ENCODE measurements around the gene NOSTRIN.
"Not testable (repeated sequence)": the region's sequence is repeated elsewhere in the genome, so short reads cannot be mapped to it uniquely, and the experiment has no call there.

- not testable (repeated sequence) for TF ChIP-seq CTCF (conservative IDR thresholded peaks at IDR 0.05; ENCODE audit: low read length); EZH2phosphoT487 (IDR thresholded peaks at IDR 0.05; ENCODE audit: borderline replicate concordance)
These were observed 67.9 kb downstream of the NOSTRIN start for GRCh38 chr2:168870369-168870768.
